ENCODE data around the gene TCTN2. TPM values are rescaled to one million over a fixed set of nuclear protein-coding genes. Genes with fewer than 3 reads are reported as not detected.

The TCTN2 gene
- total RNA-seq, 1 donor from 2014 or later: 22.7 TPM

GRCh38 chr12:123741937-123742572 is 71.1 kb downstream of the TCTN2 start:
- no peak for DNase-seq (ENCODE audit: low read depth)

- DNase-seq (ENCODE audit: low read depth): no peak
Observed at GRCh38 chr12:123743002-123743401, 72.1 kb downstream of the TCTN2 start.

GRCh38 chr12:123744836-123745235 is 73.9 kb downstream of the TCTN2 start:
- DNase-seq (ENCODE audit: low read depth): no peak

- no peak for DNase-seq (ENCODE audit: low read depth)
Observed at GRCh38 chr12:123747309-123747708, 76.4 kb downstream of the TCTN2 start.

- DNase-seq (ENCODE audit: low read depth): no peak
Observed at GRCh38 chr12:123748161-123748560, 77.2 kb downstream of the TCTN2 start.

GRCh38 chr12:123748661-123749060 is 77.7 kb downstream of the TCTN2 start:
- peak; percentile 45 for DNase-seq (ENCODE audit: low read depth)

- DNase-seq (ENCODE audit: low read depth): no peak
Observed at GRCh38 chr12:123749355-123749754, 78.4 kb downstream of the TCTN2 start.

- DNase-seq (ENCODE audit: low read depth): no peak
Observed at GRCh38 chr12:123750159-123750656, 79.3 kb downstream of the TCTN2 start.

GRCh38 chr12:123752046-123752445 is 81.1 kb downstream of the TCTN2 start:
- DNase-seq (ENCODE audit: low read depth): peak; percentile 22

- no peak for DNase-seq (ENCODE audit: low read depth)
Observed at GRCh38 chr12:123754041-123754772, 83.3 kb downstream of the TCTN2 start.

- no peak for DNase-seq (ENCODE audit: low read depth)
Observed at GRCh38 chr12:123757561-123757960, 86.6 kb downstream of the TCTN2 start.

Other genes with a start within 250 kb of the TCTN2 start
- 1.9 and 4.4 TPM in 2 replicates for gene RILPL2, start 234.4 kb upstream of the TCTN2 start, total RNA-seq
- gene SNRNP35, start 213.0 kb upstream of the TCTN2 start, total RNA-seq: 8.0 and 15.4 TPM in 2 replicates
- 2.3 and 11.2 TPM in 2 replicates for gene RILPL1, start 137.4 kb upstream of the TCTN2 start, total RNA-seq
- 433 and 623 TPM in 2 replicates for gene TMED2, start 86.6 kb upstream of the TCTN2 start, total RNA-seq
- 14.1 and 18.1 TPM in 2 replicates for gene DDX55, start 69.0 kb upstream of the TCTN2 start, total RNA-seq
- gene EIF2B1, start 37.4 kb upstream of the TCTN2 start, total RNA-seq: 74.8 and 80.6 TPM in 2 replicates
- 32.4 and 96.4 TPM in 2 replicates for gene GTF2H3, start 37.3 kb upstream of the TCTN2 start, total RNA-seq
- gene ATP6V0A2, start 41.2 kb downstream of the TCTN2 start, total RNA-seq: 19.0 and 22.1 TPM in 2 replicates
- gene DNAH10, start 91.2 kb downstream of the TCTN2 start, total RNA-seq: 0.10 and 0.35 TPM in 2 replicates